Tibial artery (tissue), 4 donors: ENCODE data around the gene RXRA.
A peak's percentile ranks its signal among the peaks of the same experiment; 100 is the strongest.

ENCODE experiments used
- DNase-seq, 2 donors: peaks; one replicate each; pipeline ENCODE4 v3.0.0-alpha.2; 2019
- H3K27ac ChIP-seq, 2 donors: fragments of 200-600 bp; sonication (generic) in 1 of 2; 1 replicate in 1 of 2; 2 replicates in 1 of 2; pipeline ENCODE4 v1.5.1; 2018 to 2019; ENCODE audit warnings: mild to moderate bottlenecking in 1 of 2
- H3K27me3 ChIP-seq, 2 donors: fragments of 200-600 bp; sonication (generic) in 1 of 2; one replicate each; pipeline versions ENCODE4 v1.5.1 to v1.6.0; 2016 to 2019
- H3K36me3 ChIP-seq, 3 donors: fragments of 200-600 bp; sonication (generic) in 2 of 3; one replicate each; pipeline ENCODE4 v1.5.1; 2016 to 2019; ENCODE audit warnings: mild to moderate bottlenecking in 2 of 3
- H3K4me1 ChIP-seq, 4 donors: fragments of 200-600 bp; sonication (generic) in 2 of 4; 1 replicate in 3 of 4; 2 replicates in 1 of 4; pipeline ENCODE4 v1.5.1; 2016 to 2019
- H3K4me3 ChIP-seq, 2 donors: fragments of 200-600 bp; sonication (generic) in 1 of 2; 1 replicate in 1 of 2; 2 replicates in 1 of 2; pipeline ENCODE4 v1.5.1; 2018 to 2019; ENCODE audit warnings: mild to moderate bottlenecking in 2 of 2
- H3K9me3 ChIP-seq, 3 donors: fragments of 200-600 bp; sonication (generic) in 1 of 3; one replicate each; pipeline ENCODE4 v1.5.1; 2016 to 2019
- CTCF ChIP-seq, 2 experiments: fragments of 200-600 bp in 1 of 2; fragments of 450-650 bp in 1 of 2; IDR thresholded peaks; one replicate each; pipeline ENCODE4 v1.5.1; 2017 to 2019; ENCODE audit warnings: antibody characterized with exemption in 2 of 2, mild to moderate bottlenecking in 1 of 2, moderate library complexity in 1 of 2
- intact Hi-C: fragments of 100-400 bp; cut with DNase I; formaldehyde crosslinking; loops from one replicate; pipeline ENCODE4 v1.15.0; 2023; ENCODE audit warnings: low total_unique reads

RXRA gene

GRCh38 chr9:134329886-134330285 lies 3.6 kb downstream of the RXRA start:
- DNase-seq, result peak in 1 of 2 donors; percentile 85
- Histone ChIP-seq H3K9me3 (no peaks in the 10 kb centered on the region), H3K4me1 (peaks cover 5 to 84% (median 78%) of the 10 kb centered on the region in 4 donors), H3K4me3 (peak overlapping the region; percentile 86 to 89), H3K36me3 (no peaks in the 10 kb centered on the region), H3K27me3 (no peaks in the 10 kb centered on the region), H3K27ac (peak overlapping the region; percentile 84 to 94)
- TF ChIP-seq CTCF (IDR thresholded peaks at IDR 0.05), result no peak
- intact Hi-C loops, result loop anchor here (5.0 kb wide), 2 partner anchors 42 to 102 kb away; no protein-coding TSS in a partner anchor

DNA sequence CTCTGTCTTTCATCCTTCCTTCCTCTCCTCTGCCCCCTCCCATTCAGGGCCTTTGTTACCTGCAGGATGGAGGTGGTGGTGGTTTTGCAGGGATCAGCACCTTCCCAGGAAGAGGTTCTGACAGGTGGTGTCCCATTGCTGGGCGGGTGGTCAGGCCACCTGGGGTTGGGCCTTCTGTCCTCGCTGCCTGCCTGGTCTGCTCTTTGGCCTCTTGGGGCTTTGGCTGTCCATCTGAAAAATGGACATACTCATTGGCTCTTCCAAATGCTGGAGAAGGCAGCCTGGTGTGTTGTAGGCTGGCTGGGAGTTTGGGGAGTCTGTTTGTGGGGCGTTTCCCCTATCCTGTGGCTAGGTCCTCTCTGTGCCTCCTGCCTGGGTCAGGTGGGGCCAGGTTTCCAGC lies 4.3 kb downstream of the RXRA start:
- H3K27me3 ChIP-seq, result no peaks in the 10 kb centered on the region
- intact Hi-C loops, result loop anchor here (5.0 kb wide), 1 partner anchor 42 kb away; no protein-coding TSS in a partner anchor
- no peak for TF ChIP-seq CTCF (IDR thresholded peaks at IDR 0.05)
- peak overlapping the region; percentile 84 to 94 for H3K27ac ChIP-seq
- DNase-seq, result no peak
- H3K4me1 ChIP-seq, result peaks cover 5 to 85% (median 78%) of the 10 kb centered on the region in 4 donors
- no peaks in the 10 kb centered on the region for H3K9me3 ChIP-seq
- no peaks in the 10 kb centered on the region for H3K36me3 ChIP-seq
- H3K4me3 ChIP-seq, result no peak overlapping the region

DNA sequence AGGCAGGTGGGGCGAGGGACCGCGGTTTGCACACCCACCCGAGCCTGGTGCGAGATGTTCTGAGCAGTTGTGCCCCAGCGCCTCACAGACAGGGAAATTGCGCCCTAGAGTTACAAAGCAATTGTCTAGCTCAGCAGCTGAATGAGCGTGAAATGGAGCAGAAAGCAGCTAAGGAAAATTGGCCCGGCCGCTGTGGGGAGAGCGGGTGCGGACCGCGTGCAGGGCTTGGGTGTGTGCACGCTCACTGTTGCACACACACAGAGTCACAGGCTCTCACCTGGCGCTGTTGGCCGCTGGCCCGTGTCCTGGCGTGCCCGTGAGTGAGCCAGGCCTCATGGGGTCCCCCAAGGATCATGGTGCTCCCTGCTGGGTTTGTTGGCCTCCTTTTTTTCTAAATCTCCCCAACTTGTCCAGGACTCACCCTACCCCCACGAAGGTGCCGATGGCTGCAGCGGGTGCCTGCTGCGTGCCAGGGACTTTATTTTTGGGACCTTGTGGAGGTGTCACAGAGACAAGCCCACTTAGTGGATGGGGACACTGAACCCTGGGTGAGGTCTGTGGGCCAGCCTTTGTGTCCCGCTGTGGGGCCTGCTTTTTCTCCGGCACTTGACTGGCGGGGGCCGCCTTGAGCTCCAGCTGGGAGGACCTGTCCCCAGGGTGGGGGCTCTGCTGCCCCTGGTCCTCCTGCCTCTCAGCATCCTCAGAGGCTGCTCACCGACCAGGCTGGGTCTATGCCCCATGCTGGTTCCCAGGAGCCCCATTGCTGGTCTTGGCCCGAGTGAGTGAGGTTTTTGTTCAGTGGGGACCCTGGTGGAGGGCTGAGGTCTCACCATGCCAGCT lies 5.2 kb downstream of the RXRA start:
- H3K4me1 ChIP-seq, result peaks cover 5 to 93% (median 86%) of the 10 kb centered on the region in 4 donors
- no peak overlapping the region for H3K4me3 ChIP-seq
- intact Hi-C loops, result loop anchor here (5.0 kb wide), 1 partner anchor 41 kb away; no protein-coding TSS in a partner anchor
- no peaks in the 10 kb centered on the region for H3K9me3 ChIP-seq
- H3K27ac ChIP-seq, result peak overlapping the region in 1 of 2 donors; percentile 94
- DNase-seq, result no peak
- TF ChIP-seq CTCF (IDR thresholded peaks at IDR 0.05), result no peak
- no peaks in the 10 kb centered on the region for H3K36me3 ChIP-seq
- no peaks in the 10 kb centered on the region for H3K27me3 ChIP-seq

GRCh38 chr9:134332266-134332665 lies 6.0 kb downstream of the RXRA start:
- H3K4me3 ChIP-seq, result no peak overlapping the region
- H3K9me3 ChIP-seq, result no peaks in the 10 kb centered on the region
- no peak for DNase-seq
- H3K36me3 ChIP-seq, result no peaks in the 10 kb centered on the region
- H3K27me3 ChIP-seq, result no peaks in the 10 kb centered on the region
- peaks cover 5 to 100% (median 93%) of the 10 kb centered on the region in 4 donors for H3K4me1 ChIP-seq
- no peak for TF ChIP-seq CTCF (IDR thresholded peaks at IDR 0.05)
- H3K27ac ChIP-seq, result no peak overlapping the region
- intact Hi-C loops, result loop anchor here (5.0 kb wide), 1 partner anchor 40 kb away; no protein-coding TSS in a partner anchor

GRCh38 chr9:134332841-134333233 lies 6.6 kb downstream of the RXRA start:
- H3K4me1 ChIP-seq, result peaks cover 5 to 100% (median 92%) of the 10 kb centered on the region in 4 donors
- DNase-seq, result no peak
- no peak overlapping the region for H3K27ac ChIP-seq

More at GRCh38 chr9:134332841-134333233, 6.6 kb downstream of the RXRA start:
- TF ChIP-seq CTCF (IDR thresholded peaks at IDR 0.05), result no peak
- H3K4me3 ChIP-seq, result no peak overlapping the region
- intact Hi-C loops, result loop anchor here (5.0 kb wide), 1 partner anchor 39 kb away; no protein-coding TSS in a partner anchor
- no peaks in the 10 kb centered on the region for H3K9me3 ChIP-seq
- no peaks in the 10 kb centered on the region for H3K36me3 ChIP-seq
- no peaks in the 10 kb centered on the region for H3K27me3 ChIP-seq
